Stimulated activated CD4-positive, alpha-beta T cell treated with anti-CD3 and anti-CD28 coated beads, Interleukin-15, amount 100 ng/mL, for 48 hours (primary cell): Measurements from ENCODE around the gene GMPPA.

Experiments used
- DNase-seq, 2 donors: peaks; one replicate each; pipeline ENCODE4 v3.0.0-alpha.2; 2020; ENCODE audit warnings: low read depth in 2 of 2

GMPPA gene

DNA sequence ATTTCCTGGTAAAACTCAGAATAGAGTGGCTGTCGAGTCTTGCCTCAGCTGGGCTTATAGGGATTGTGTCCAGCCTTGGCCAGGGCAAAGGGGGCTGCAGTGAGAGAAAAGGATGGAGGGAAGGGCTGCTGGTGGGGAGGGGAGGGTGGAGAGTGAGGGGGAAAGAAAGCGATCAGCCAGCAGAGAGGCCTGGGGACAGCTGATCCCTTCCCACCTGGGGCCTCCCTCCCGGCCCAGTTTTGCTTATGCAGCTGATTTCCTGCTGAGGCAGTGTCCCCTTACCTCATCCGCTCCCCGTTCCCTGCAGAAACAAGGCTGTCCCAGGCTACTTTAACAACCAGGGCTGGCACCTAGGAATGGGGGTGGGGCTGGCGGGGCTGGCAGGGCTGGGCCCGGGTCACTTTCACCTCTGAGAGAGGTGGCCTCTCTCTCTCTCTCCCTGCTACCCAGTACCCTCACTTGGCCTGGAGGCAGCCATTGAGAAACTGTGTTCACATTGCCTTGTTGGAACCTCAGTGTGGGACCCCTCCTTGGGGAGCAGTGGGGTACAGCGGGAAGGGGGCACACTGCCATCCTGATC is 12.2 kb upstream of the GMPPA start:
- no peak for DNase-seq

DNA sequence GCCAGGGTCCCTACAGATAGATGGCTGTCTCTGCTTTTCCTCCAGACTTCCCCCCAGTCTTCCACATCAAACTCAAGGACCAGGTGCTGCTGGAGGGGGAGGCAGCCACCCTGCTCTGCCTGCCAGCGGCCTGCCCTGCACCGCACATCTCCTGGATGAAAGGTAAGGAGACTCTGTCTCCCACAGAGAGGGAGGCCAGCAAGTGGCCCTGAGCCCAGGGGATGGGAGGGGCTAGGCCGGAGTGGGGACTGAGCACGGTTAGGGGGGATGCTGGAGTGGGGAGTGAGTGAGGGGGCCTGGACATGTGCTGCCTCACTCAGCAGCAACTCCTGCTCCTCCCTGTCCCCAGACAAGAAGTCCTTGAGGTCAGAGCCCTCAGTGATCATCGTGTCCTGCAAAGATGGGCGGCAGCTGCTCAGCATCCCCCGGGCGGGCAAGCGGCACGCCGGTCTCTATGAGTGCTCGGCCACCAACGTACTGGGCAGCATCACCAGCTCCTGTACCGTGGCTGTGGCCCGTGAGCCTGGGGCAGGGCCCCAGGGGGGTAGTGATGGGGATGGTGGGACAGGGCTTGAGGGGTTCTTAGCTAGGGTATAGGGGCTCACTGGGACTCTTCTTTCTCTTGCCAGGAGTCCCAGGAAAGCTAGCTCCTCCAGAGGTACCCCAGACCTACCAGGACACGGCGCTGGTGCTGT is 10.4 kb upstream of the GMPPA start:
- DNase-seq, result no peak

DNA sequence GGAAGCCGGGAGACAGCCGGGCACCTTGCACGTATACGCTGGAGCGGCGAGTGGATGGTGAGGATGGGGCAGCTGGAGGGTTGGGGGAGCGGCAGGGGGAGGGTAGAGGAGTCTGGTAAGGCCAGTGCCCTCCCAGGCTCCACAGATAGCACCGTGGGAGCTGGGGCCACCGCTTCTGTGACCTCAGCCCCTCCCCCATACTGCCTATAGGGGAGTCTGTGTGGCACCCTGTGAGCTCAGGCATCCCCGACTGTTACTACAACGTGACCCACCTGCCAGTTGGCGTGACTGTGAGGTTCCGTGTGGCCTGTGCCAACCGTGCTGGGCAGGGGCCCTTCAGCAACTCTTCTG is 9.9 kb upstream of the GMPPA start:
- no peak for DNase-seq

DNA sequence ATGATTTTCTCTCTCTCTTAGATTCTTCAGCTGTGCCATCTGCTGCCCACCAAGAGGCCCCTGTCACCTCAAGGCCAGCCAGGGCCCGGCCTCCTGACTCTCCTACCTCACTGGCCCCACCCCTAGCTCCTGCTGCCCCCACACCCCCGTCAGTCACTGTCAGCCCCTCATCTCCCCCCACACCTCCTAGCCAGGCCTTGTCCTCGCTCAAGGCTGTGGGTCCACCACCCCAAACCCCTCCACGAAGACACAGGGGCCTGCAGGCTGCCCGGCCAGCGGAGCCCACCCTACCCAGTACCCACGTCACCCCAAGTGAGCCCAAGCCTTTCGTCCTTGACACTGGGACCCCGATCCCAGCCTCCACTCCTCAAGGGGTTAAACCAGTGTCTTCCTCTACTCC is 9.4 kb upstream of the GMPPA start:
- no peak for DNase-seq

DNA sequence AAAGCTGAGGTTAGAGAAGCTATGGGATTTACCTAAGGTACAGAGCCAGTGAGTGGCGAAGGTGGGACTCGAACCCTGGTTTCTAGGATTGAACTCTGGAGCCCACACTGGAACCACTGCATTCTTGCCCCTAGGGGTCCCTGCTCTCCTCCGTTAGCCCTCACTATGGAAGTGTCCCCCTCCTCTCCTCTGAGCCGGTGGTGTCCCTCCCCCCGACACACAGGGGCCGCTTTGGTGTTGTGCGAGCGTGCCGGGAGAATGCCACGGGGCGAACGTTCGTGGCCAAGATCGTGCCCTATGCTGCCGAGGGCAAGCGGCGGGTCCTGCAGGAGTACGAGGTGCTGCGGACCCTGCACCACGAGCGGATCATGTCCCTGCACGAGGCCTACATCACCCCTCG is 8.5 kb upstream of the GMPPA start:
- no peak for DNase-seq

DNA sequence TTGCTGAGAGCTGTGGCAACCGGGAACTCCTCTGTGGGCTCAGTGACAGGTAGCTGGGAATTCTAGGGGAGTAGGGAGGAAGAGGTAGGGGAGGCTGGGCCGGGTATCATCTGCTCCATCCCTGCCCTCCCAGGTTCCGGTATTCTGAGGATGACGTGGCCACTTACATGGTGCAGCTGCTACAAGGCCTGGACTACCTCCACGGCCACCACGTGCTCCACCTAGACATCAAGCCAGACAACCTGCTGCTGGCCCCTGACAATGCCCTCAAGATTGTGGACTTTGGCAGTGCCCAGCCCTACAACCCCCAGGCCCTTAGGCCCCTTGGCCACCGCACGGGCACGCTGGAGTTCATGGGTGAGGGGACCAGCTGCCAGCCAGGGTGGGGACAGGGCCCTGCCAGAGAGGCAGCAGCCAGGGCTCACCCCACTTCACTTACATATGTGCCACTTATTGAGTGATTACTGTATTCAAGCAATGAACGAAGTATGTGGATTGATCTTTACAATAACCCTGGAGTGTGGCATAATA is 8.0 kb upstream of the GMPPA start:
- DNase-seq, result no peak

DNA sequence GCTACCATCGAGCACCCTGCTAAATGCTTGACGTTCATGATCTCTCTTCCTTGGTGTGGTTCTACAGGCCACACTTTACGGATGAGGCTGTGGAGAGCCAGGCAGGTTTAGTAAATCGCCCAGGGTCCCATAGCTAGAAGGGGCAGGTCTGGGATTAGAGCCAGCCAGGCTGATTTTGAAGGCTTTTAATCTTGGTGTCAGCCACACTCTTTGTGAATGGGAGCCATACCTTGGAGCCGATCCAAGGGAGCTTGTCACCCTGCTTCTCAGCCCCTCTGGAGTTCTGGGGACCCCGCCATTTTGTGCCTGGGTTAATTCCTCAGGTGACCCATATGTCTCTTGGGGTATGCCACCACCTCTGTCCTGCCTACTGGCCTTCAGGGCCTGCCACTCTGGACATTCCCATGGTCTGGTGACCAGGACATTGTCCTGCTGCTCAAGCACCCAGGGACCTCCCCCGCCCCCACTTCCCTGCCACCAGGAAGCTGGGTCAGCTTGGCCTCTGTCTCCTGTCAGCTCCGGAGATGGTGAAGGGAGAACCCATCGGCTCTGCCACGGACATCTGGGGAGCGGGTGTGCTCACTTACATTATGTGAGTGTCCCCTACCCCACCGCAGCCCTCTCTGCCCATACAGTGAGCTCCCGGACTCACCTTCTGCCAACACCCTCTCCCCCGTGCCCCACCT is 7.3 kb upstream of the GMPPA start:
- DNase-seq, result no peak

DNA sequence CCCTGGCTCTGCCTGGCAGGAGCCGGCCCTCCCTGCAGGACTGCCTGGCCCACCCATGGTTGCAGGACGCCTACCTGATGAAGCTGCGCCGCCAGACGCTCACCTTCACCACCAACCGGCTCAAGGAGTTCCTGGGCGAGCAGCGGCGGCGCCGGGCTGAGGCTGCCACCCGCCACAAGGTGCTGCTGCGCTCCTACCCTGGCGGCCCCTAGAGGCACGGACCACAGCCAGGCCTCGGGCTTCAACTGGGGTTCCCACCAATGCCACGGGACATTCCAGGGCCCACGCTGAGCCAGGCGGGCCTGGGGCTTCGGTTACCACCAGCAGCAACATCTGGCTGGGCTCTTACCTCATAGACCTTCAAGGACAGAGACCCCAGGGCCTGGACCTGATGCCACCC is 6.1 kb upstream of the GMPPA start:
- no peak for DNase-seq

DNA sequence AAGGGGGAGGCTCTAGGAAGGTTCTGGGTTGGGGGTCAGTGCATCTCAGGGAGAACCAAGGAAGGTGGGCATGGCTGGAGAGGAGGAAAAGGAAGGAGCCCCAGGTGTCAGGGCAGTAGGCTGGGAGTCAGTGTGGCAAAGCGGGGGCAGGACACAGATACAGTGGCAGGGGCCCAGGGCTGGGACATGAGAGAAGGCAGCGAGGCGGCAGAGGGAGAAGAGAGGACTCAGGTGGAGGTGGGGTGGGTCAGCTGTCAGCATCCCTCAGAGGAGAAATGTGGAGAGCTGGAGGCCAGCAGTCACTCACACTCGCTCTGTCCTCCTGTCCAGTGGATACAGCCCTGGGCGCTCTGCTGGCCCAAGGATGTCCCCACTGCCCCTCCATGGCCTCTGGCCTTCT is 5.6 kb upstream of the GMPPA start:
- no peak for DNase-seq

DNA sequence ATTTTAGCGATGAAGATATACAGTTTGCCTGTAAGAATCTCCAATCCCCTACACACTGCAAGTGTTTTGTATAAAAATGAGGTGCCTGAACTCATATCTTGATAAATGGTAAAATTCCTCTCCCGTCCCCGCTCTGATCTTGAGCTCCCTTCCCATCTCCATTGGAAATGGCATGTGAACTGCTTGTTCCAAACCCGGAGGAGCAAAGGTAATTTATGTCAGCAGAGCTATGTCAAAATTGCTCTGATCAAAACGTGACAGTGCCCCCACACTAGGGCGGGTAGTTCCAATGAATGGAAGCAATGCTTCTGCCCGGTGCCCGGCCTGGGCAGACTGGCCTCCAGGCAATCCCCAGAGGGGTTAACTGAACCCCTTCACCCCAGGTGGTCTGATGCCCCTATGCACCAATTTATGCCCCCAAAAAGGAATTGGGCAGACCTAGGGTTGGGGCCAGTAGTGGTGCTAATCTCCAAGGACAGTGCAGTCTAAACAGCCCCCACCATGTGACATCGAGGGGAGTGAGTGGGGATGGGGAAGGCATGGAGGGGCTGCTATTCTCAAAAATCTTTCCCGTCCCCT is 3.6 kb upstream of the GMPPA start:
- no peak for DNase-seq

DNA sequence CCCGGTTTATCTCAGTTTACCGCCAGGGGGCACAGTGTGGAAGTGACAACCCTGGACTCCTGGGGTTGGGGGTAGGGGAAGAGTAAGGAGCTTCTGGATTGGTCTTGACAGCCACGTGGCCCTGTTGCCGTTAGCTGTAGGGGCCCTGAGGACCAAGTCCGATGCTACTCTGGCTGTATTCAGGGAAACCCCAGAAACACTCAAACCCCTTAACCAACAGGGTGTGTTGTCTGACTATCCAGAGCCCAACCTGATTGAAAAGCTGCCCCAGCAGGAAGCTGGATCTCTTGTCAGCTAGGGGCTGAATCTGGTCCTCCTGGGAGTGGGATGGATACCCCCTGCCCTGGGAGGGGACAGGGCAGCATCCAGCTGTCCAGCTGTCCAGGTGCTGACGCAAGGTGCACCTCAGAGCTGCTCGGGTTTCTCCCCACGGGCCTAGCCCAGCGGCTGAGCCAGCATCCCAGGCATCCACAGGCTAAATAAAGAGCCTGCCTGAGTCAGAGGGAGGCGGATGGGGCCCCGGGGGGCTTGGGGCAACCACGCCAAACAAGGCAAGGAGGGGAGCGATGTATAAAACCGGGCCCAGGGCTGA is 3.1 kb upstream of the GMPPA start:
- DNase-seq, result peak; percentile 24 to 57

DNA sequence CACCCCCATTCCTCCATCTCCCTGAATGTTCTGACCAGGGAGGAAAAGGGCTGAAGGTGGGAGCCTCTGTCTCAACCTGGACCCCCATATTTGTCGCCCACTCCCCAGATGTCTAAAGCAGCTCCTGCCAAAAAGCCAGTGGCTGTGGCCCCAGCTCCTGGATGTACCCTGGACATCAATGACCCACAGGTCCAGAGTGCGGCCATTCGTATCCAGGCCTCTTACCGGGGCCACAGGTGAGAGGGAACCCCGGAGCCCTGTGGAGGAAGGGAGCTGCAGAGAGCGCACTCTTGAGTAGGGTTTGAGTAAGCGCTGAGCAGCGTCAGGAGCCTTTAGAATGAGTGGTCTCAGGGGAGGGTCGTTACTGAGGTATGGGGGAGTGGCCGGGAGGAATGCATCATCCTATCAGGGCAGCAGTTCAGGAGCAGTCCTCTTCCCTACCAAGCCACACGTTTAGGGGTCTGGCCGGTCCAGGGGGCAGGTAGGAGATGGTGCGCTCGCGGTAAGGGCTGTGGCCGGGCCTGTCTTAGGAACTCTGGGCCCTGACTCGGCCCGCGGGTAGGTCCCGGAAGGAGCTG is 2.4 kb upstream of the GMPPA start:
- no peak for DNase-seq

DNA sequence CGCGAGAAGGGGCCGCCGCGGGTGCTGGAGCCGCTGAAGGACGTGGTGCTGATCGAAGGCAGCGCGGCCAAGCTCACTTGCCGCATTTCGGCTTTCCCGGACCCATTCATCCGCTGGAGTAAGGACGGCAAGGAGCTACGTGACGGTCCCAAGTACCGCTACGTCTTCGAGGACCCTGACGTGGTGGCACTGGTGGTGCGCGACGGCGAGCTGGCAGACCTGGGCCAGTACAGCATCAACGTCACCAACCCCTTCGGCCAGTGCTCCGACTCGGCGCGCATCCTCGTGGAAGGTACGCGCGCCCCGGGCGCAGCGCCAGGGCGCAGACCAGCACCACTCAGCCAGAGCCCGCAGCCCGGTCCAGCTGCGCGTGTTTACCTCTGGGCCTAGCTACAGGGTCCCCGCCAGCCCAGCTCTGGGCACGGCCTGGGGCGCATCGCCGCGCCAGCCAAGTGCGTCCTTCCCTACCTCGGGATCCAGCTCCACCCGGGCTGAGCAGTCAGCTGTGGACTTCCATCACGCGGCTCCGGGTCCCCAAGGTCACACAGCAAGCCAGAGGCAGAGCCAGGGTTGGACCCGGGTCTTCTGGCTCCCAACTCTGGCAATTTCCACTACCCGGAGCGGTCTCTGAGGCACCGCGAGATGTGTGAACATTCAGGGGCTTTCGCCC is 1.7 kb upstream of the GMPPA start:
- DNase-seq, result no peak

DNA sequence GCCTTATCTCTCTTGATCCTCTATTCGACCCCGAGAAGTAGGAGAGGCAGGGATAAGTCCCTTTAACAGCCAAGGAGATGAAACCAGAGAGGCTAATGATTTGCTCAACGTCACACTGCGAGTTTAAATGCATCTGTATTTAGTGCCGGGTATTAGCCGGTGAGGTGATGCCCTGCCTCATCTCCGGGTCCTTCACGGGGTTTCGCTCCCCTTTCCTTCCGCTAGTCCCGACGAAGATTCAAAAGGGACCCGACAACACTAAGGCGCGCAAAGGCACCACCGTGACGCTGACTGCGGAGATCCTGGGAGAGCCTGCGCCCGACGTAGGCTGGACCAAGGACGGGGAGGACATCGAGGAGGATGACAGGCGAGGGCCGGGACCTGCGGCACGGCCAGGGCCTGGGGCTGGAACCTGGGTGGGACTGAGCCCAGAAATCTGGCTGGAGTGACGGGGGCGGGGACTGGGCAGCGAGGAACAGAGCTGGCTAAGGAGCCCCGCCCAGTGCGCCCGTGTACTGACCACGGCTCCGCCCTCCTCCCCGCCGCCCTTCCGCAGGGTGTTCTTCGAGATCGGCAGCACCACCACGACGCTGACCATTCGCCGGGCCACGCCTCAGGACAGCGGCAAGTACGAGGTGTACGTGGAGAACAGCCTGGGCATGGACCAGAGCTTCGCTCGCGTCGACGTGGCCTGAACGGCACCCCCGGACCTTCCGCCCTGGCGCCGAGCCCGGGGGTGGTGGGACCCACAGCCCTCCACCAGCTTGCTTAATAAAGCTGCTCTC is 1.0 kb upstream of the GMPPA start:
- DNase-seq, result no peak

DNA sequence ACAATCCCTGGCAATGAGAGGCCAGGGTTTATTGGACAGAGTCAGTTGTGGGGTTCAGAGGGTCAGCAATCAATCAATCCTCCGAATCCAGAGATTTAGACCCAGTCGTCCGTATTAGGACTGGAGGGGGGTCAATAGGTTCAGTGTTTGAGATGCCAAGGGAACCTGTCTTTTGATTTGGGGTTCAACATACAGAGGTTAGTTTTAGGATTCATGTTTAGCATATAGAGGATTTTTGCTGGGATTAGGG is 292 bp downstream of the GMPPA start:
- DNase-seq, result no peak

DNA sequence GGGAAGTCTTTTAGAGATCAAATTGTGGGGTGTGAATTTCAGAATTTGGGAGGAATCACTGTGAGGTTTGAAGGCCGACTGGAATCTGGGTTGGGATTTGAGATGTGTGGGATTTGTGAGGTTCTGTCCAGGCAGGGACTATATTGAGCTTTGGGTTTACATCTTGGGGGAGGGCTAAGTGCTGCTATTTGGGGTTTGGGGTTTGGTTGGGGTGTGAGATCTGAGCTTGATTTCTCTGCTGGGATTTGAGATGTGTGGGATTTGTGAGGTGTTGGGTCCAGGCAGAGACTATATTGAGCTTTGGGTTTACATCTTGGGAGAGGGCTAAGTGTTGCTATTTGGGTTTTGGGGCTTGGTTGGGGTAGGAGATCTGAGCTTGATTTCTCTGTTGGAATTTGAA is 864 bp downstream of the GMPPA start:
- DNase-seq, result no peak

DNA sequence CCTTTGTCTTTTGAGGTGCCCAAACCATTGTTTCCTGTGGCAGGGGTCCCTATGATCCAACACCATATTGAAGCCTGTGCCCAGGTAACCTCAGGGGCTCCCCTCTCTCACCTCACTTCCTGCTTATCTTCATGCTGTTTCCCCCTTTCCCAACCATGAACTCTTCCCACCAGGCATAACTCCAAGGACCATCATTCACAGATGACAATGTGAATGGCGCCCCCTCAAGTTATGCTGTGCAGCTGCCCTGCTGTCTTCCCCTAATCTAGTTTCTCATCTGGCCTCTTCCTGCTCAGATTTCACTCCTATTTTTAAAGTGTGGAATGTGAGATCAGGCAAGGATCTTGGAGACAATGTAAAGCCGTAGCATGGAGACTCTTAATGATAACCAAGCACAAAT is 1.4 kb downstream of the GMPPA start:
- no peak for DNase-seq

DNA sequence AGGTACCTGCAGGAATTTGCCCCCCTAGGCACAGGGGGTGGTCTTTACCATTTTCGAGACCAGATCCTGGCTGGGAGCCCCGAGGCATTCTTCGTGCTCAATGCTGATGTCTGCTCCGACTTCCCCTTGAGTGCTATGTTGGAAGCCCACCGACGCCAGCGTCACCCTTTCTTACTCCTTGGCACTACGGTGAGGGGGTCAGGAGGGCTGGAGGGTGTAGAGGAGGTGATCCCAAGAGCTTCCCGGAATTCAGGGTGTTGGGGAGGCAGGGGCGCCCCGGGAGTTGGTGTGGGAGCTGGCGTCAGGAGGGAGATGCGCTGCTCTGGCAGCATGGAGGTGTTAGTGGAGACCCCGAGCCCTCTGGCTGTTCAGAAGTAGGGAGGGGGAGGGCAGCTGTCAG is 3.2 kb downstream of the GMPPA start:
- DNase-seq, result no peak

DNA sequence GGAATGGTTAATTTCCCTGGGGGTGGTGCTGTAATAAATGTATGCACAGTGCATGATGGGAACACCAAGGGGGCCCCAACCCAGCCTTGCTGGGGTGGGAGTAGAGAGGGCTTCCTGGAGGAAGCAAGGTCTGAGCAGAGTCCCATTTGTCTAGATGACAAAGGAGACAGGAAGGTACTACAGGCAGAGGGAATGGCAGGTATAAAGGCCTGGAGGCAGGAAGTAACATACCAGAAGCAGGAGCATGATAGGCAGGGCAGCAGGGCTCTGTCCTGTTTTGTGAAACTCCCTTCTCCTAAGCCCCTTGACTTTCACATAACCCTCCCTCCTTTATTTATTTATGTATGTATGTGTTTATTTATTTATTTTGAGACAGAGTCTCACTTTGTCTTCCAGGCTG is 3.9 kb downstream of the GMPPA start:
- no peak for DNase-seq

DNA sequence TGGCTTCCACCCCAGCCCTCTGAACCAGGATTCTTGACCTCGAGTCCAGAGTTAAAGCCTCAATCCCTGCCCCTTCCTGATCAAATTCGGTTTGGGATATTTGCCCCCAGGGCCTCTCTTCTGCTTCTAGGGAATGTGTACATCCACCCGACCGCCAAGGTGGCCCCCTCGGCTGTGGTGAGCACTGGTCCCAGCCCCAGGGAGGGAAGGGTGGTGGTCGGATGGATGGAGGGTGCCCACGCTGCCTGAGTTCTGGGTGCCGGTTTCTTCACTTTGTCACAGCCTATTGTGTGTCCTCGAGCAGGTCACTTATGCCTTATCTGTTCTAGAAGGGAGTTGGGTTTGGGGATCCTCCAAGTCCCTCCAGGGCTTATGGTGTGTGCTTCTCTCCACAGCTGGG is 6.9 kb downstream of the GMPPA start:
- DNase-seq, result no peak

DNA sequence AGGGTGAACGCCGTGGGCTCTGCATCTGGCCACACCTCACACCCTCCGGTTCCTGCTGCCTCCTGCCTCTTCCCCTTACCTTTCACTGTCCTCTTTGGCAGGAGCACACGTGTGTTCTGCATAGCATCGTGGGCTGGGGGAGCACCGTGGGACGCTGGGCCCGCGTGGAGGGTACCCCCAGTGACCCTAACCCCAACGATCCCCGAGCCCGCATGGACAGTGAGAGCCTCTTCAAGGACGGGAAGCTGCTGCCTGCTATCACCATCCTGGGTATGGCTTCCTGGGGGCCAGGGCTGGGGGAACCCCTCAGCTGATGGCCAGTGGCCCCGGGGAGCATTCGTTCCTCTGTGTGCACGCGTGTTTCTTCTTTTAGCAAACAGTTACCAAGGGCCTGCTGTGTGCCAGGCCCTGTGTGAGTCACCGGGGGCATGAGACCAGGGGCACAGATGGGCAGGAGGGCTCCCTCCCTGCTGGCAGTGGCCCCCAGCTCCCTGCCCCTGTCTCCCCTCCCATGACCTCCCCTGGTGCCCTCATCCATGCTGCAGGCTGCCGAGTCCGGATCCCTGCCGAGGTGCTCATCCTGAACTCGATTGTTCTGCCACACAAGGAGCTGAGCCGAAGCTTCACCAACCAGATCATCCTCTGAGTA is 7.6 kb downstream of the GMPPA start:
- no peak for DNase-seq
